Ammon's horn (tissue), 1 donor: Measurements from ENCODE around the gene CDK6.

Source experiments
- DNase-seq: peaks from one replicate; pipeline ENCODE4 v3.0.0-alpha.2; 2016; ENCODE audit warnings: low spot score

Gene CDK6

GRCh38 chr7:92708111-92709042 lies 128.0 kb downstream of the CDK6 start:
- DNase-seq, result no peak

- no peak for DNase-seq
Observed at GRCh38 chr7:92707435-92707834, 128.9 kb downstream of the CDK6 start.

GRCh38 chr7:92706563-92706962 lies 129.8 kb downstream of the CDK6 start:
- no peak for DNase-seq

GRCh38 chr7:92705831-92706230 lies 130.5 kb downstream of the CDK6 start:
- no peak for DNase-seq

GRCh38 chr7:92704858-92705257 lies 131.5 kb downstream of the CDK6 start:
- DNase-seq, result no peak

GRCh38 chr7:92702535-92702934 lies 133.8 kb downstream of the CDK6 start:
- DNase-seq, result no peak

GRCh38 chr7:92699966-92700514 lies 136.3 kb downstream of the CDK6 start:
- no peak for DNase-seq

GRCh38 chr7:92699560-92699959 lies 136.8 kb downstream of the CDK6 start:
- DNase-seq, result no peak

- DNase-seq, result peak; percentile 87
Observed at GRCh38 chr7:92698237-92698841, 138.0 kb downstream of the CDK6 start.

- no peak for DNase-seq
Observed at GRCh38 chr7:92697414-92697813, 139.0 kb downstream of the CDK6 start.

- no peak for DNase-seq
Observed at GRCh38 chr7:92697012-92697411, 139.4 kb downstream of the CDK6 start.

- DNase-seq, result no peak
Observed at GRCh38 chr7:92696584-92696983, 139.8 kb downstream of the CDK6 start.

GRCh38 chr7:92695308-92696261 lies 140.8 kb downstream of the CDK6 start:
- DNase-seq, result peak; percentile 50

GRCh38 chr7:92694211-92694610 lies 142.2 kb downstream of the CDK6 start:
- no peak for DNase-seq

- no peak for DNase-seq
Observed at GRCh38 chr7:92693519-92693918, 142.9 kb downstream of the CDK6 start.

- DNase-seq, result no peak
Observed at GRCh38 chr7:92691578-92691977, 144.8 kb downstream of the CDK6 start.

GRCh38 chr7:92685136-92686042 lies 151.0 kb downstream of the CDK6 start:
- no peak for DNase-seq

GRCh38 chr7:92684274-92684673 lies 152.1 kb downstream of the CDK6 start:
- DNase-seq, result no peak

GRCh38 chr7:92682903-92683539 lies 153.4 kb downstream of the CDK6 start:
- no peak for DNase-seq

GRCh38 chr7:92682330-92682729 lies 154.0 kb downstream of the CDK6 start:
- no peak for DNase-seq
